Measurements from ENCODE around the gene PKP3.
A peak's percentile ranks its signal among the peaks of the same experiment; 100 is the strongest.
"Not testable (repeated sequence)": the region's sequence is repeated elsewhere in the genome, so short reads cannot be mapped to it uniquely, and the experiment has no call there.

Gene PKP3

DNA sequence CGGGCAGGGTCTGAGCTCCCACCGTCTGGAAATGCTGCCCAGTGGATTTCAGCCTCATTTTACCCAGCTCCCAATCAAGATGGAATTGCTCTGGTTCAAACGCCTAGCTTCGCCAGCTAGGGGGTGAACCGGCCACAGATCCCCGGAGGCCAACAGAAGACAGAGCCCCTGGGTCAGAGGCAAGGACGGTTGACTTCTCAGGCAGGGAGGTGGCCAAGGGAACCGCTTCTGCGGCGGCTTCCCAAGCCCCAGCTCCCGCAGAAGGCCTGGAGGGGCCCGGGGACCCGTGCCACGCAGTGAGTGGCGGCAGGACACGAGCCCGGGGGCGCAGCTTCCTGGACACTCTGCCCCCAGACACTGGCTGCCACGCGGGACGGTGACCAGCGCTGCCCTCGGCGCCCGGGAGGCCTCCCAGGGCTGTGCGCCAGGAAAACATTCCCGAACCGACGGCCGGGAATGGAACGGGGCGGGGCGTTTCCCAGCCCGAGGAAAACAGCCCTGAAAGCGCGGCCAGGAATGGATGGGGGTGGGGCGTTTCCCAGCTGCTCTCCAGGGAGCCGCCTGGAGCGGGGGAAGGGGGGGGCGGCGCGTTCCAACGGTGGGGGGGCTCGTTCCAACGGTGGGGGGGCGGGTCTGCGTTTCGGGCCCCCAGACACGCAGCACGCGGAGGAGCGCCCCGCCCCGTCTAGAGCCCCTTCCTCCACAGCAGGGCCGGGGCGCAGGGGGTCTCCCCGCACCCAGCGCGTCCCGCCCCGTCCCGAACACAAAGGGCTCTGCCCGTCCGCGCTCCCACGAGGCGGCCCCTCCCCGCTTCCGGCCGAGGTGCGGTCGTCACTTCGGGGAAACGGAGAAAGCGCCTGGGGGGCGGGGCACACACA, 38.2 kb upstream of the PKP3 start:
- Histone ChIP-seq H3K79me2 (ENCODE audit: control insufficient read depth, insufficient read depth, low read length, unreplicated experiment) (no peaks in the 10 kb centered on the region), H3K4me3 (ENCODE audit: low read depth, low read length) (peak overlapping the region; percentile 42), H3K36me3 (ENCODE audit: insufficient read depth, low read length) (peaks cover 12% of the 10 kb centered on the region; the same call in 1 of the 2 replicates), H2AFZ (ENCODE audit: low read length, unreplicated experiment) (no peak overlapping the region), H3K27ac (ENCODE audit: low read depth, low read length) (peak overlapping the region; percentile 92), H3K27me3 (ENCODE audit: insufficient read depth, low read length) (no peaks in the 10 kb centered on the region), H3K4me1 (ENCODE audit: control insufficient read depth, insufficient read depth, low read length, unreplicated experiment) (peaks cover 25% of the 10 kb centered on the region)

DNA sequence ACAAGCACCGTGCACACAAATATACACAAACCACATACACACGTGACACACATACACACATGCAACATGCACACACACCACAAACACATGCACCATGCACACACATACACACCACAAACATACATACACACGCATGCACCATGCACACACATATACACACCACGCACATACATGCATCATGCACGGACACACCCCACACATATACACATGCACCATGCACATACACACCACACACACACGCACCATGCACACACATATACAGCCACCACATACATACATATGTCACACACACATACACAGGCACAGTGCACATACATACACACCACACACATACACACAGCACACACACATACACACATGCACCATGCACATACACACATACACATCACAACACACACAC, 37.4 kb upstream of the PKP3 start:
- Histone ChIP-seq H3K4me3 (ENCODE audit: low read depth, low read length) (no peak overlapping the region), H3K36me3 (ENCODE audit: insufficient read depth, low read length) (peaks cover 12% of the 10 kb centered on the region; the same call in 1 of the 2 replicates), H3K27me3 (ENCODE audit: insufficient read depth, low read length) (no peaks in the 10 kb centered on the region), H3K79me2 (ENCODE audit: control insufficient read depth, insufficient read depth, low read length, unreplicated experiment) (no peaks in the 10 kb centered on the region), H3K4me1 (ENCODE audit: control insufficient read depth, insufficient read depth, low read length, unreplicated experiment) (peaks cover 25% of the 10 kb centered on the region), H2AFZ (ENCODE audit: low read length, unreplicated experiment) (no peak overlapping the region), H3K27ac (ENCODE audit: low read depth, low read length) (no peak overlapping the region)

GRCh38 chr11:357582-357981, 36.4 kb upstream of the PKP3 start:
- H3K4me3 ChIP-seq (ENCODE audit: low read depth, low read length), result no peak overlapping the region
- H3K36me3 ChIP-seq (ENCODE audit: insufficient read depth, low read length), result peaks cover 12% of the 10 kb centered on the region; the same call in 1 of the 2 replicates
- no peak overlapping the region for H3K27ac ChIP-seq (ENCODE audit: low read depth, low read length)
- peaks cover 25% of the 10 kb centered on the region for H3K4me1 ChIP-seq (ENCODE audit: control insufficient read depth, insufficient read depth, low read length, unreplicated experiment)
- no peak overlapping the region for H2AFZ ChIP-seq (ENCODE audit: low read length, unreplicated experiment)
- H3K79me2 ChIP-seq (ENCODE audit: control insufficient read depth, insufficient read depth, low read length, unreplicated experiment), result no peaks in the 10 kb centered on the region
- no peaks in the 10 kb centered on the region for H3K27me3 ChIP-seq (ENCODE audit: insufficient read depth, low read length)

- Histone ChIP-seq H3K27ac (ENCODE audit: low read depth, low read length) (no peak overlapping the region), H2AFZ (ENCODE audit: low read length, unreplicated experiment) (no peak overlapping the region), H3K4me1 (ENCODE audit: control insufficient read depth, insufficient read depth, low read length, unreplicated experiment) (peaks cover 20% of the 10 kb centered on the region), H3K36me3 (ENCODE audit: insufficient read depth, low read length) (peaks cover 12% of the 10 kb centered on the region; the same call in 1 of the 2 replicates), H3K4me3 (ENCODE audit: low read depth, low read length) (no peak overlapping the region), H3K79me2 (ENCODE audit: control insufficient read depth, insufficient read depth, low read length, unreplicated experiment) (no peaks in the 10 kb centered on the region), H3K27me3 (ENCODE audit: insufficient read depth, low read length) (no peaks in the 10 kb centered on the region)
Observed at GRCh38 chr11:358129-358800, 35.7 kb upstream of the PKP3 start.

DNA sequence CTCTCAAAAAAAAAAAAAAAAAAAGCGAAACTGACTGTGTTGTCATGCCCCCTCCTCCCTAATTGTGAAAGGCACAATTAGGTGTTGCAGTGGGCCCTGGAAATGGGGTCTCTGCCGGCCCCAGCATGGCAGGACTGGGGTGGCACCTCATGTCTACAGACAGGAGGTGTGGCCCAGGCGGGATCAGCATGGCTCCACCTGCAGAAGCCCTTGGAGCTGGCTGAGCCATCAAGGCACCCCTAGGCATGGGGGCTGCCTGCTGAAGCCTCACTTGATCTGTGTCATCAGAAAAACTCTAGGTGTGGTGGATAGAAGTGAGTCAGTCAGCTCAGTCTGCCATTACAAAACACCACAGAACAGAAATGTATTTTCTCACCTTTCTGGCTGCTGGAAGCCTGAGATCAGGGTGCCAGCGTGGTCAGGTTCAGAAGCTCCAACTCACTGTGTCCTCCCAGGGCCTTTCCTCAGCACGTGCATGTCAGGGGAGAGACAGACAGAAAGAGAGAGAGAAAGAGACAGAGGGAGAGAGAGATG, 34.8 kb upstream of the PKP3 start:
- H2AFZ ChIP-seq (ENCODE audit: low read length, unreplicated experiment), result no peak overlapping the region
- H3K4me3 ChIP-seq (ENCODE audit: low read depth, low read length), result no peak overlapping the region
- peaks cover 12% of the 10 kb centered on the region for H3K4me1 ChIP-seq (ENCODE audit: control insufficient read depth, insufficient read depth, low read length, unreplicated experiment)
- no peaks in the 10 kb centered on the region for H3K27me3 ChIP-seq (ENCODE audit: insufficient read depth, low read length)
- peaks cover 12% of the 10 kb centered on the region; the same call in 1 of the 2 replicates for H3K36me3 ChIP-seq (ENCODE audit: insufficient read depth, low read length)
- no peaks in the 10 kb centered on the region for H3K79me2 ChIP-seq (ENCODE audit: control insufficient read depth, insufficient read depth, low read length, unreplicated experiment)
- no peak overlapping the region for H3K27ac ChIP-seq (ENCODE audit: low read depth, low read length)

DNA sequence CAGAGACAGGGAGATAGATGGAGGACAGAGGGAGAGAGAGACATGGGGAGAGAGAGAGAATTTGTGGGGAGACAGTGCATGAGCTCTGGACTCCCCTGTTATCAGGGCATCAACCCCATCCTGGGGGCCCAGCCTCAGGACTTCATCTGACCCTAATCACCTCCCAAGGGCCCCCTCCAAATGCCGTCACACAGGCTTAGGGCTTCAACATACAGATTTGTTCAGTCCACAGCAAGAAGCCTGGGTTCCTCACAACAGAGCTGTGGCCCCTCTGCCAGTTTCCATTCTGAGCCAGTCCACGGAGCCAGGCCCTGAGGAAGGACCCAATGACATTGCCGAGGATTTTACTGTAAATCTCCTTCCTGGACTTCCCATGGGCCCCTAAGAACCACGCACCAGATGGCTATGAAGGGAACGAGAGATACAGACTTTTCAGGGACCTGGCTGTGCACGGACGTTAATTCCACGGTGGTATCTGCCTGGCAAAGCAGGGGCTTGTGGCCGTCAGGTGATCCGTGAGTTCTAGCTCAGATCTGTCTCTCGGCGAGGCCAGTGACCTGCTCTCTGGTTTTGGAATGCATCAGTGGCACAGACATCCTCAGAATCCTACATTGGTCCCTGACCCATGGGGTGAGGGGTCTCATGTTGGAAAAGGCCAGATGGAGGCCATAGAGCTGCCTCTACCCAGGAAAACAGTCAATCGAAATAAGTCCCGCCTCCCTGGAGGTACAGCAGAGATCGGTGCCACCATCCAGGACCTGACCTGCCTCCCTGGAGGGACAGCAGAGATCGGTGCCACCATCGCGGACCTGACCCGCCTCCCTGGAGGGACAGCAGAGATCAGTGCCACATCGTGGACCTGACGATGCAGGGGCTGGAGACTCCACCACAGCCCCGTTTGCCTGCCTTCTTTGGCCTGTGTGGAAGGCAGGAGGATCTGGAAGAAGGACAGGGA, 33.4 kb upstream of the PKP3 start:
- Histone ChIP-seq H3K4me1 (ENCODE audit: control insufficient read depth, insufficient read depth, low read length, unreplicated experiment) (peaks cover 3% of the 10 kb centered on the region), H3K27me3 (ENCODE audit: insufficient read depth, low read length) (no peaks in the 10 kb centered on the region)

DNA sequence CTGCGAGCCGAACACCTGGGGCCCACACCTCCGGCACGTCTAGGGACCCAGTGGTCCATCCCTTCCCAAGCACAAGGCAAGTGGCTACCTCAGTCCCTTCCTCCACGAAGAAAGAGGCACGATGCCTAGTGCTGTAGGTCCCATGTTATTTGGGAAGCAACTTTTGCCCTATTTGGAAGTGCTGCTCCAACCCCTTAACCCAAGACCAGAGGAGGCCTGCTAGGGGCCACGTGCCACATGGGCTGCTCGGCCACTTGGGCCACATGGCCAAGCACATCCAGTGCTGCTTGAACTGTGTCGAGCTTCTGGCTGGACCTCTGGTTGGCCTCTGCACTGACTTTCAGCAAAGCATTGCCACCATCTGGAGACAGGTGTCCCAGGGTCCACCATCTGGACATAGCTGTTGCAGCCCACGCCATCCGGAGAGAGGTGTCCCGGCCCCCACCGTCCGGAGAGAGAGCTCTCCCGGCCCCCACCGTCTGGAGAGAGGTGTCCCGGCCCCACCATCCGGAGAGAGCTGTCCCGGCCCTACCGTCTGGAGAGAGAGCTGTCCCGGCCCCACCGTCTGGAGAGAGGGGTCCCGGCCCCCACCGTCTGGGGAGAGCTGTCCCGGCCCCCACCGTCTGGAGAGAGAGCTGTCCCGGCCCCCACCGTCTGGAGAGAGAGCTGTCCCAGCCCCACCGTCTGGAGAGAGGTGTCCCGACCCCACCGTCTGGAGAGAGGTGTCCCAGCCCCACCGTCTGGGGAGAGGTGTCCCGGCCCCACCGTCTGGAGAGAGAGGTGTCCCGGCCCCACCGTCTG, 31.2 kb upstream of the PKP3 start:
- no peak overlapping the region for H3K4me3 ChIP-seq (ENCODE audit: low read depth, low read length)
- no peak overlapping the region for H3K27ac ChIP-seq (ENCODE audit: low read depth, low read length)
- H3K27me3 ChIP-seq (ENCODE audit: insufficient read depth, low read length), result peaks cover 18% of the 10 kb centered on the region
- H3K4me1 ChIP-seq (ENCODE audit: control insufficient read depth, insufficient read depth, low read length, unreplicated experiment), result no peaks in the 10 kb centered on the region
- no peaks in the 10 kb centered on the region for H3K36me3 ChIP-seq (ENCODE audit: insufficient read depth, low read length)
- no peak overlapping the region for H2AFZ ChIP-seq (ENCODE audit: low read length, unreplicated experiment)
- H3K79me2 ChIP-seq (ENCODE audit: control insufficient read depth, insufficient read depth, low read length, unreplicated experiment), result no peaks in the 10 kb centered on the region

More for the DNA sequence above, 33.4 kb upstream of the PKP3 start:
- H3K36me3 ChIP-seq (ENCODE audit: insufficient read depth, low read length), result peaks cover 12% of the 10 kb centered on the region; the same call in 1 of the 2 replicates
- H2AFZ ChIP-seq (ENCODE audit: low read length, unreplicated experiment), result no peak overlapping the region
- no peak overlapping the region for H3K27ac ChIP-seq (ENCODE audit: low read depth, low read length)
- H3K4me3 ChIP-seq (ENCODE audit: low read depth, low read length), result no peak overlapping the region
- H3K79me2 ChIP-seq (ENCODE audit: control insufficient read depth, insufficient read depth, low read length, unreplicated experiment), result no peaks in the 10 kb centered on the region

GRCh38 chr11:363443-363805, 30.6 kb upstream of the PKP3 start:
- not testable (repeated sequence) for H3K4me1 ChIP-seq (ENCODE audit: control insufficient read depth, insufficient read depth, low read length, unreplicated experiment); H3K36me3 ChIP-seq (ENCODE audit: insufficient read depth, low read length); H3K27ac ChIP-seq (ENCODE audit: low read depth, low read length); H2AFZ ChIP-seq (ENCODE audit: low read length, unreplicated experiment); H3K79me2 ChIP-seq (ENCODE audit: control insufficient read depth, insufficient read depth, low read length, unreplicated experiment); H3K4me3 ChIP-seq (ENCODE audit: low read depth, low read length)
- peaks cover 24% of the 10 kb centered on the region for H3K27me3 ChIP-seq (ENCODE audit: insufficient read depth, low read length)

- Histone ChIP-seq H3K27ac (ENCODE audit: low read depth, low read length) (no peak overlapping the region), H3K4me3 (ENCODE audit: low read depth, low read length) (no peak overlapping the region), H3K79me2 (ENCODE audit: control insufficient read depth, insufficient read depth, low read length, unreplicated experiment) (no peaks in the 10 kb centered on the region), H2AFZ (ENCODE audit: low read length, unreplicated experiment) (no peak overlapping the region), H3K4me1 (ENCODE audit: control insufficient read depth, insufficient read depth, low read length, unreplicated experiment) (no peaks in the 10 kb centered on the region), H3K27me3 (ENCODE audit: insufficient read depth, low read length) (peaks cover 27% of the 10 kb centered on the region), H3K36me3 (ENCODE audit: insufficient read depth, low read length) (no peaks in the 10 kb centered on the region)
Observed at GRCh38 chr11:363948-364761, 29.9 kb upstream of the PKP3 start.

Data from ACC112 (cell line).